ENCODE measurements around the gene ZNF860. TPM values are rescaled to one million over a fixed set of nuclear protein-coding genes. Genes with fewer than 3 reads are reported as not detected.
"Not testable (repeated sequence)": the region's sequence is repeated elsewhere in the genome, so short reads cannot be mapped to it uniquely, and the experiment has no call there.

Gene ZNF860
- total RNA-seq, 2 experiments from 2014 or later: 20.3 to 22.2 TPM

GRCh38 chr3:31985831-31986230 is 4.3 kb downstream of the ZNF860 start:
- CTCF ChIA-PET (ENCODE audit: unreplicated experiment): no interaction called here
- peaks cover 83% of the 10 kb centered on the region for H3K36me3 ChIP-seq (ENCODE audit: insufficient read depth, low read length)

GRCh38 chr3:31988271-31988670 is 6.7 kb downstream of the ZNF860 start:
- TF ChIP-seq CTCF (conservative IDR thresholded peaks at IDR 0.05; ENCODE audit: low read length): no peak
- TF ChIP-seq EZH2phosphoT487 (IDR thresholded peaks at IDR 0.05; ENCODE audit: borderline replicate concordance, low read depth, low read length): no peak
- H3K4me2 ChIP-seq (ENCODE audit: low read length): no peak overlapping the region
- no peak overlapping the region for H3K4me3 ChIP-seq (ENCODE audit: low read depth, low read length, poor library complexity, severe bottlenecking)
- intact Hi-C loops (cut with micrococcal nuclease; ENCODE audit: unreplicated experiment): loop anchor here (10.0 kb wide), 1 partner anchor 263 kb away; no protein-coding TSS in a partner anchor
- no peak overlapping the region for H2AFZ ChIP-seq (ENCODE audit: low read length)
- peaks cover 29% of the 10 kb centered on the region for H3K4me1 ChIP-seq (ENCODE audit: insufficient read depth, low read length, poor library complexity, severe bottlenecking)
- peaks cover 98% of the 10 kb centered on the region for H3K36me3 ChIP-seq (ENCODE audit: insufficient read depth, low read length)
- no TSS peak for BruUV-seq (replicated peaks)
- no peaks in the 10 kb centered on the region for H3K9me2 ChIP-seq (ENCODE audit: insufficient read depth, low read length)
- H3K79me2 ChIP-seq (ENCODE audit: insufficient read depth, low read depth, low read length): peaks cover 27% of the 10 kb centered on the region
- DNase-seq (ENCODE audit: low spot score): no peak
- no peaks in the 10 kb centered on the region for H4K20me1 ChIP-seq (ENCODE audit: insufficient read depth, low read length)
- POLR2A ChIA-PET: interaction anchor here (0.6 to 1.4 kb wide), 2 partner anchors 21 to 30 kb away, joined by 3 to 4 read pairs; no protein-coding TSS in a partner anchor
- H3K27ac ChIP-seq (ENCODE audit: low read depth, low read length, poor library complexity, severe bottlenecking): no peak overlapping the region
- CTCF ChIA-PET (ENCODE audit: unreplicated experiment): no interaction called here
- H3K9me3 ChIP-seq (ENCODE audit: low read length): peaks cover 72% of the 10 kb centered on the region

More at GRCh38 chr3:31985831-31986230, 4.3 kb downstream of the ZNF860 start:
- Histone ChIP-seq H3K9me2 (ENCODE audit: insufficient read depth, low read length) (no peaks in the 10 kb centered on the region), H3K79me2 (ENCODE audit: insufficient read depth, low read depth, low read length) (peaks cover 46% of the 10 kb centered on the region), H4K20me1 (ENCODE audit: insufficient read depth, low read length) (0 out of 2 replicates have a peak, but pooled peaks cover 4% of the 10 kb centered on the region), H3K27ac (ENCODE audit: low read depth, low read length, poor library complexity, severe bottlenecking) (peak overlapping the region; percentile 23), H3K4me3 (ENCODE audit: low read depth, low read length, poor library complexity, severe bottlenecking) (peak overlapping the region; percentile 15), H3K4me2 (ENCODE audit: low read length) (peak overlapping the region; percentile 46), H3K9me3 (ENCODE audit: low read length) (peaks cover 52% of the 10 kb centered on the region), H3K4me1 (ENCODE audit: insufficient read depth, low read length, poor library complexity, severe bottlenecking) (peaks cover 41% of the 10 kb centered on the region), H2AFZ (ENCODE audit: low read length) (no peak overlapping the region)
- POLR2A ChIA-PET: interaction anchor here (0.6 to 1.9 kb wide), 4 partner anchors 15 to 111 kb away, joined by 3 to 8 read pairs (median 4); no protein-coding TSS in a partner anchor
- TF ChIP-seq EZH2phosphoT487 (IDR thresholded peaks at IDR 0.05; ENCODE audit: borderline replicate concordance, low read depth, low read length) (no peak), CTCF (conservative IDR thresholded peaks at IDR 0.05; ENCODE audit: low read length) (no peak)
- intact Hi-C loops (cut with micrococcal nuclease; ENCODE audit: unreplicated experiment): loop anchor here (10.0 kb wide), 1 partner anchor 261 kb away; no protein-coding TSS in a partner anchor
- no peak for DNase-seq (ENCODE audit: low spot score)
- BruUV-seq (replicated peaks): no TSS peak

GRCh38 chr3:31992995-31993394 is 11.4 kb downstream of the ZNF860 start:
- not testable (repeated sequence) for DNase-seq (ENCODE audit: low spot score)

More at GRCh38 chr3:31992995-31993394, 11.4 kb downstream of the ZNF860 start:
- H3K27ac ChIP-seq (ENCODE audit: low read depth, low read length, poor library complexity, severe bottlenecking); intact Hi-C loops (cut with micrococcal nuclease; ENCODE audit: unreplicated experiment); BruUV-seq (replicated peaks); H3K4me2 ChIP-seq (ENCODE audit: low read length); H3K9me2 ChIP-seq (ENCODE audit: insufficient read depth, low read length); H4K20me1 ChIP-seq (ENCODE audit: insufficient read depth, low read length); H3K79me2 ChIP-seq (ENCODE audit: insufficient read depth, low read depth, low read length); H2AFZ ChIP-seq (ENCODE audit: low read length); H3K4me1 ChIP-seq (ENCODE audit: insufficient read depth, low read length, poor library complexity, severe bottlenecking); CTCF ChIA-PET (ENCODE audit: unreplicated experiment); H3K4me3 ChIP-seq (ENCODE audit: low read depth, low read length, poor library complexity, severe bottlenecking): not testable (repeated sequence)
- peaks cover 76% of the 10 kb centered on the region for H3K36me3 ChIP-seq (ENCODE audit: insufficient read depth, low read length)
- POLR2A ChIA-PET: interaction anchor here (0.7 kb wide), 1 partner anchor 231 kb away, joined by 3 read pairs; no protein-coding TSS in a partner anchor
- H3K9me3 ChIP-seq (ENCODE audit: low read length): peaks cover 70% of the 10 kb centered on the region

Measured in OCI-LY7 (cell line).